SIG-M5 (cell line): Measurements from ENCODE around the gene SFXN1.

Experiments
- DNase-seq: peaks from one replicate; lab custom pipeline; 2025; lab: John Stamatoyannopoulos, UW

SFXN1 gene

DNA sequence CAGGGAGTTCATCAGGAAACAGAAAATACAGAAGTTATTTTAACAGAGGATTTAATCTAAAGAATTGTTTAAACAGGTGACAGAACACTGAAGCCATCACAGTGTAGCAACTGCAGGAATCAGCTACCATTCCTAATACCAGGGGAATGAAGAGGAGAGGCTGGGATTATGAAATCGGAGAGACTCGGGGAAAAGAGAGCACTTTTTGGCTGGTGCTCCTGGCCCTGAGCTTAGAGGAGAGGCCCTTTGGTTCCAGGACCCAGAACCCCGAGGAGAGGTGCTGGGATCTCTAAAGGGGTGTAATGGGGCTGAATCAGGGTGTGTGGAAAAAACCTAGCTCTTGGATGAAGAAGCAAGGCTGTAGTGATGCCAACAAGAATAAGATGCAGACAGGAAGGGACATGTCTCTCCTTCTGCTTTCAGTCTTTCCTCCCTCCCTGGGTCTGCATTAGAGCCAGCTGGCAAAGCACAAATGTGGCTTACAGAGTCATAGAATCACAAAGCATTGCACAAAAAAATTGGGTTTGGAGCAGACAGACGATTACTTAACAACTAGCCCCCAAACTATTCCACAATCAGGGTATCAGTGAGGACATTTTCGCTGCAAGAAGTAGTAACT, 11.6 kb upstream of the SFXN1 start:
- no peak for DNase-seq

DNA sequence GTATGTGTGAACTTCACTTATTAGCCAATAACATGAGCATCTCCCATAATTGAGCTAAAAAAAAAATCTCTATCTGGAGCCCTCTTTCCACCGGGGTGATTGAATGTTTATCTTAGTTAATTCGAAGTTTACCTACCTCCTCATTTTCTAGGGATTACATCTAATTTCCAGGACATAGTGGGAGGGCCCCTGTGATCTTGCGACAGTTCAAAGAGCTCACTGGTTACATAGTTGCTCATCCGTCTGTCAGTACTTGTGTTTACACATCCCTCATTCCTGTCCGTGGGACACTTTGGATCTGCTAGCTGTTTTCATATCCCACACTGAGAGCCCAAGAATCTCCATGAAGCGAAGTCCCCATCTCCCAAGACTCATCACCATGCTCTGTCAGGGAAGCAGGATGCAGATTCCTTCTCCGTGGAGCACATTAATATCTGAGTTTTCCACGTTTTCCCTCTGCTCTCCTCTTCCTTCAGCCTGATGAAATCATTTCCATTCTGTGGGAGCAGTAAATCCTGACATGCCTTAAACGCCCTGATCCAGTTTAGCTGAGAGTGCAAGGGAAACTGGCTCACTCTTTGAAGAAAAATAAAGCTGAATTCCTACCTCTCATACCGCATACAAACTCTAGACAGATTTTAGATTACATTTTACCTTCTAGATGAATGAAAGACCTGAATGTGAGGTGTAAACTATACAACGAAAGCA, 10.2 kb upstream of the SFXN1 start:
- DNase-seq = no peak

DNA sequence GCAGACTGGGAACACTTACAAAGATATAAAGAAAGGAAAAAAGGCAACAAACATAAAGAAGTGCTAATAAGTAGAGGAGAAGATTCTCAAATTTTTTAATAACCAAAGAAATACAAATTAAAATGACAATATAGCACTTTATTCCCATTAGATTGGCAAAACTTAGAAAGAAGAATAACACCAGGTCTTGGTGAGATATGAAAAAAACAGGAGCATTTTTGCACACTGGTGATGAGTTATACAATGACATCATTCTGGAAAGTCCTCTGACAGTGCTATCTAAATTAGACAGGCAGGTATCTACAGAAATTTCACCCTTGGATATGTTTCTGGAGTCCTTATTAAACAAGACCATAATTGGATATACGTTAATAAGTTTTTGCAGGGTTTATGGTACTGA, 9.5 kb upstream of the SFXN1 start:
- no peak for DNase-seq

GRCh38 chr5:175469916-175470315, 8.4 kb upstream of the SFXN1 start:
- no peak for DNase-seq

DNA sequence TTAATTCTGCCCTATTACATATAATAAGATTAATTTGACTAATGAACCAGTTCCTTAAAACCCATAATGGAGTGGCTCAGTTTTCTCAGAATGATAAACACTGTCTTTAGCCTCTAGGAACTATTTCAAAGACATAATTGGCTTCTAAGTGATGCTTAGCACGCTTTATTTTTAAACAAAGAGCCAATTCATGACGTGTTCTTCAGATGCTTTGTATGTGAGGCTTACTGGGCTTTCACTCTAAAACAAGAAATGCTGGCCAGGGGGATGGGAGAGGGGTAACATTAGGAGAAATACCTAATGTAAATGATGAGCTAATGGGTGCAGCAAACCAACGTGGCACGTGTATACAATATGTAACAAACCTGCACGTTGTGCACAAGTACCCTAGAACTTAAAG, 7.6 kb upstream of the SFXN1 start:
- no peak for DNase-seq

- DNase-seq = no peak
These were observed 7.2 kb upstream of the SFXN1 start for GRCh38 chr5:175471196-175471595.

DNA sequence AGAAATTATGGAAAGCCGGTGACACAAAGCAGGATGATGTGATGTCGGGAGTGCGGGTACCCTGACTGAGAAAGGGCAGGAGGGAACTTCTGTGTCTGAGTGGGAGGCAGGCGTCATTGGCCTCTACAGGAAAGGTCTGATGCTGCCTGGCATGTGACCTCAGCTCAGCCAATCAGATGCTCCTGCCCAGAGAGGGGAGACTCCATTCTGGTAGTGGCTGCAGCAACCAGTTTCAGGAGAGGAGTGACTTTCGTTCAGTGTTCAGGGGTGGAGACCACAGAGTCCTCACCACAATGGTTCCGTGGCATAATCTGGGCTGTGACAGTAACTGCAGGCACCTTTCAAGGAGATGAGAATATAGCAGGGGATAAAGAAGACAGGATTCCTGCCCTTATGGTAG, 6.7 kb upstream of the SFXN1 start:
- DNase-seq = no peak

- DNase-seq = no peak
These were observed 6.0 kb upstream of the SFXN1 start for GRCh38 chr5:175472378-175472777.

GRCh38 chr5:175475248-175475647, 3.1 kb upstream of the SFXN1 start:
- no peak for DNase-seq

GRCh38 chr5:175477440-175477839, 920 bp upstream of the SFXN1 start:
- DNase-seq = no peak

GRCh38 chr5:175478008-175478383, 364 bp upstream of the SFXN1 start:
- no peak for DNase-seq

DNA sequence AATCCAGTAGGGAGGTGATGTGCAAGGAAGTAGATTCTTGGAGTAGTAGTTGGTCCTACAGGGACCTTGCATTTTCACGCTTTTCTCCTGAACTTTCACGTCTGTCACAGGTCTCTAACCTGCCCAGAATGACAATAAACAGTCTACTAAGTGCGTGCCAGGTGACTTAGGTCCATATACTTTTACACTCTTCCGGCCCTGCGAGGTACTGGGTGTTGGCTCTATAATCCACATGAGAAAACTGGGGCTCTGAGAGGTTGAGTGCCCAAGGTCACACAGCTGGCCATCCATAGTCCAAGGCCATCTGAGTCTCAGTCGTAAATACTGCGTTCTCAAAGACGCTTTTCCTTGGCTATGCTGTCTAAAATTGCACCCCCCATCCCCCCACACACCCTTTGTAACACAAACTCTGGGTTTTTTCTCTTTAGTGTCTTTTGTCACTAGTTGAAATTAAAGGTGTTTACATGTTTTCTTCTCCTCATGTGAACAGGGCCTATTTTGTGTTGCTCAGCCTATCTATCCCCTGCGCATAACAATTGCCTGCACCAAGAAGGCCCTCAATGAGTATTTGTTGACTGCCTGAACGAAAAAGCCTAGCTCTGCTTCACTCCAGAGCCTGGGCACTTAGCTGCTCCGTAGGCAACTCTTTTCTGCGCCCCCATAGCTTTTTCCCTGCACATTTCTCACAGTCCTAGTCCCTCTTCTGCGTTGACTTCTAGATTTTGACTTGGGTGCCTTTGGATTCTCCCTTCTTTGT, 943 bp downstream of the SFXN1 start:
- DNase-seq = no peak

DNA sequence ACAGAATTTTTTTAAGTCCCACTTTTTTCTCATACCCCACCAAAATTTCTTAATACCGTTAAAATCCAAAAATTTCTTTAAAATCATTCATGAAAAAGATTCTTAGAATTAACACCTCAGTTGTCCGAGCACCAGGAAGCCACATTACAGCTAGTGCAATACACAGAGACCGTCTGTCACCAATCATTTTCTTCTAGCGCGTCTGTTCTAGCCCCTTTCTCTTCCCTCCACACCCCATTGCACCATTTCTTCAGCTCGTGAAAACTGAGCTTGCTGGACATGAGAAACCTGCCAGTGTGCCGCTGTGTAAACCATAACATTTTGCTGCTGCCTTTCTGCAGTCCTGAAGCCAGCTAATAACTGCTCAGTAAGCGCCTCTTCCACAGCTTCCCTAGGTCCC, 5.0 kb downstream of the SFXN1 start:
- no peak for DNase-seq

- no peak for DNase-seq
These were observed 6.0 kb downstream of the SFXN1 start for GRCh38 chr5:175484322-175484721.

- no peak for DNase-seq
These were observed 6.5 kb downstream of the SFXN1 start for GRCh38 chr5:175484829-175485228.

DNA sequence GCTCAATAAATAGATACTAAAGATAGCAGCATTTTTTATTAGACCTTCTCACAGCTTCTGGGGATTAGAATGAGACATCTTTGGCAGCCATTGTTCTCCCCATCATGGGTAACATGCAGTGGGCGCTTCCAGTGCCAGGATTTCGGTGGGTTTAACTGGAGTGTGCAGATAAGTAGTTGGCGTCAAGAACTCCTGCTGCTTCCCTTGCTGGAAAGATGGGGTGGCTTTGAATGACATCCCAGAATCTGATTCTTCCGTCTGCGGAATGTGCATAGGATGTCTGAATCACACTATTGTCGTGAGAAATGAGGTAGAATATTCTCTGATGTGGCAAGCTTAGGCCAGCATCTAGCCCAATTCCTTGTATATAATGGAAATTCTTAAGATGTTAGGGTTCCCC, 7.3 kb downstream of the SFXN1 start:
- no peak for DNase-seq

- DNase-seq = no peak
These were observed 9.3 kb downstream of the SFXN1 start for GRCh38 chr5:175487514-175488222.

GRCh38 chr5:175489693-175490443, 11.5 kb downstream of the SFXN1 start:
- no peak for DNase-seq

GRCh38 chr5:175491223-175491622, 12.9 kb downstream of the SFXN1 start:
- DNase-seq = no peak

DNA sequence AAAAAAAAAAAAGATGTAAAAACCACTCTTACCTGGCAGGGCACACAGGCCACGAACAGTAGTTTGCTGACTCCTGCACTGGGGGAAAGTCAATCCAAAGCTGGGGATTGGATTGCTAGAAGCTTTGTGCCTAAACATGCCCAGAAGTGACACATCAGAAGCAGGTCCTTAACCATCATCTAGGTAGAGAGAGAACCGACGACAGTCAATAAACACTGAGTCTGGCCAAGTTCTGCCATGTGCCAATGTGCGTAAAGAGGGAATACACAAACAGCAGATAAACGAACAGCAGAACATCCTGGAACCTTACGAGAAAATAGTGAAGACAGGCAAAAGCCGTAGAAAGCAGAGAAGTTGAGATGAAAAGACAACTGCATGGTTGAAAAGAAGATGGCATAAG, 14.9 kb downstream of the SFXN1 start:
- no peak for DNase-seq

DNA sequence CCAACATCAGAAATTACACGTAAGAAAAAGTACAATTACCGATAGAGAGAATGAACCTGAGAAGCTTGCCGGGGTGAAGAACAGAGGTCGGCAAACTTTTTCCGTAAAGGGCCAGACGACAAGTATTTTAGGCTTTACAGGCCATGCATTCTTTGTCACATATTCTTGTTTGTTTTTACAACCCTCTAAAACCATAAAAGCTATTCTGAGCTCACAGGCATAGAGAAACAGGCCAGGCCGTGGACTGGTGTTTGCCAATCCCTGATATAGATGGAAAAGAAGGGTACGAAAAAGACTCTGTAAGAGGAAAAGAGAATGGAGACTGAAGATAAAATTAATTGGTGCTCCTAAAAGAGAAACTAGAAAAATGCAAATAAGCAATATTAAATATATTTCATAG, 15.4 kb downstream of the SFXN1 start:
- DNase-seq = no peak
